SK-N-SH (cell line): ENCODE measurements around the gene SLC66A3. TPM values are rescaled to one million over a fixed set of nuclear protein-coding genes. Genes with fewer than 3 reads are reported as not detected.

Experiments
- CTCF ChIA-PET: fragments of 300-600, 350-600 bp; formaldehyde crosslinking; extraction: SDS; loops from one replicate; lab custom pipeline; 2021; lab: Yijun Ruan, JAX
- POLR2A ChIA-PET: fragments of 350-600 bp; sonication (Branson Sonifier 250); formaldehyde crosslinking; extraction: SDS; loops from one replicate; lab custom pipeline; 2020; ENCODE audit warnings: antibody characterized with exemption, inconsistent platforms; lab: Yijun Ruan, JAX
- DNase-seq: peaks from one replicate; pipeline ENCODE4 v3.0.0; 2012
- H2AFZ ChIP-seq: fragments of 200-600 bp; sonication (generic); 2 replicates; pipeline ENCODE4 v1.8.1; 2016; ENCODE audit warnings: antibody characterized with exemption, mild to moderate bottlenecking, low read depth
- H3F3A ChIP-seq: fragments of 200-600 bp; sonication (generic); replicated peaks from 2 replicates; pipeline ENCODE3; 2016; ENCODE audit warnings: antibody characterized with exemption, mild to moderate bottlenecking; ENCODE audit not compliant: insufficient read depth
- H3K27ac ChIP-seq, 2 experiments: fragments of 200-500 bp in 1 of 2; fragments of 200-600 bp in 1 of 2; sonication (Bioruptor generic) in 1 of 2; sonication (generic), shearing (Covaris generic) in 1 of 2; 2 replicates each; pipeline versions ENCODE4 v1.5.1 to v1.6.1; 2014 to 2016; ENCODE audit warnings: low read depth in 2 of 2, inconsistent platforms in 1 of 2, low read length in 1 of 2, mild to moderate bottlenecking in 1 of 2, mixed read lengths in 1 of 2
- H3K27me3 ChIP-seq: fragments of 200-600 bp; sonication (generic), shearing (Covaris generic); 2 replicates; pipeline ENCODE4 v1.6.1; 2016; ENCODE audit warnings: mixed run types; ENCODE audit not compliant: insufficient read depth
- H3K36me3 ChIP-seq, 2 experiments: fragments of 200-500 bp in 1 of 2; fragments of 200-600 bp in 1 of 2; sonication (Bioruptor generic) in 1 of 2; sonication (generic) in 1 of 2; replicated peaks in 1 of 2; 2 replicates each; pipeline versions ENCODE3 to v1.5.1; 2014 to 2016; ENCODE audit warnings: low read length in 1 of 2, mild to moderate bottlenecking in 1 of 2; ENCODE audit not compliant: insufficient read depth in 2 of 2, control insufficient read depth in 1 of 2
- H3K4me1 ChIP-seq, 2 experiments: fragments of 200-500 bp in 1 of 2; fragments of 200-600 bp in 1 of 2; sonication (Bioruptor generic) in 1 of 2; sonication (generic), shearing (Covaris generic) in 1 of 2; 2 replicates each; pipeline versions ENCODE4 v1.5.1 to v1.6.1; 2014 to 2016; ENCODE audit warnings: low read depth in 1 of 2, low read length in 1 of 2, mixed run types in 1 of 2; ENCODE audit not compliant: insufficient read depth in 2 of 2, control insufficient read depth in 1 of 2
- H3K4me2 ChIP-seq: fragments of 200-600 bp; sonication (generic), shearing (Covaris generic); 2 replicates; pipeline ENCODE4 v1.6.1; 2017; ENCODE audit warnings: mixed run types
- H3K4me3 ChIP-seq, 2 experiments: fragments of 200-500 bp in 1 of 2; fragments of 200-600 bp in 1 of 2; sonication (Bioruptor generic) in 1 of 2; sonication (generic), shearing (Covaris generic) in 1 of 2; 2 replicates each; pipeline versions ENCODE4 v1.5.1 to v1.8.1; 2014 to 2016; ENCODE audit warnings: low read depth in 2 of 2, inconsistent platforms in 1 of 2, low read length in 1 of 2, mild to moderate bottlenecking in 1 of 2, mixed read lengths in 1 of 2, moderate library complexity in 1 of 2
- H3K79me2 ChIP-seq: fragments of 200-600 bp; sonication (generic); 2 replicates; pipeline ENCODE4 v1.8.1; 2017; ENCODE audit warnings: mild to moderate bottlenecking; ENCODE audit not compliant: insufficient read depth
- H3K9ac ChIP-seq: fragments of 200-600 bp; sonication (generic); 2 replicates; pipeline ENCODE4 v1.6.1; 2017; ENCODE audit warnings: mixed run types
- H3K9me2 ChIP-seq: fragments of 200-600 bp; sonication (generic); 2 replicates; pipeline ENCODE4 v1.6.1; 2017; ENCODE audit warnings: mixed run types
- H3K9me3 ChIP-seq: fragments of 200-600 bp; sonication (generic); 2 replicates; pipeline ENCODE4 v1.6.1; 2017; ENCODE audit warnings: mixed run types, mild to moderate bottlenecking, moderate library complexity
- H4K20me1 ChIP-seq: fragments of 200-600 bp; sonication (generic); 2 replicates; pipeline ENCODE4 v1.6.1; 2017; ENCODE audit warnings: mild to moderate bottlenecking, mixed run types; ENCODE audit not compliant: insufficient read depth
- CHD2 ChIP-seq: fragments of 150-350 bp; IDR thresholded peaks from 2 replicates; pipeline ENCODE4 v1.6.1; 2018; ENCODE audit warnings: low read length; ENCODE audit not compliant: partially characterized antibody
- EP300 ChIP-seq, 2 experiments: IDR thresholded peaks; 2 replicates each; pipeline versions ENCODE4 v1.4.0 to v1.6.1; 2012; ENCODE audit warnings: borderline replicate concordance in 1 of 2, low read depth in 1 of 2, low read length in 1 of 2
- FOXJ3 ChIP-seq: sonication (generic); formaldehyde crosslinking; IDR thresholded peaks from 2 replicates; pipeline ENCODE4 v1.5.1; 2020; ENCODE audit warnings: mild to moderate bottlenecking, missing genetic modification reagents
- GABPA ChIP-seq: IDR thresholded peaks from 2 replicates; pipeline ENCODE4 v1.4.0; 2012; ENCODE audit warnings: low read depth, mild to moderate bottlenecking
- MXI1 ChIP-seq: IDR thresholded peaks from 2 replicates; pipeline ENCODE4 v1.6.1; 2012; ENCODE audit warnings: mild to moderate bottlenecking, low read depth, low read length, improper control_type of control experiment
- NFIC ChIP-seq: IDR thresholded peaks from 2 replicates; pipeline ENCODE4 v1.4.0; 2012; ENCODE audit warnings: borderline replicate concordance
- NRF1 ChIP-seq: IDR thresholded peaks from 2 replicates; pipeline ENCODE4 v1.6.1; 2012; ENCODE audit warnings: low read depth, mild to moderate bottlenecking, low read length
- POLR2AphosphoS5 ChIP-seq: IDR thresholded peaks from 2 replicates; pipeline ENCODE4 v1.6.1; 2012; ENCODE audit warnings: low read depth, low read length
- RAD21 ChIP-seq: IDR thresholded peaks from 2 replicates; pipeline ENCODE4 v1.6.1; 2012; ENCODE audit warnings: mild to moderate bottlenecking, low read length
- RXRA ChIP-seq: IDR thresholded peaks from 2 replicates; pipeline ENCODE4 v1.4.0; 2012; ENCODE audit warnings: low read depth, mild to moderate bottlenecking, borderline replicate concordance
- SIN3A ChIP-seq: IDR thresholded peaks from 2 replicates; pipeline ENCODE4 v1.6.1; 2012; ENCODE audit warnings: low read depth, mild to moderate bottlenecking, low read length, moderate library complexity, borderline replicate concordance
- SMC3 ChIP-seq: IDR thresholded peaks from 2 replicates; pipeline ENCODE4 v1.6.1; 2012; ENCODE audit warnings: low read depth, low read length, improper control_type of control experiment
- TAF1 ChIP-seq: IDR thresholded peaks from 2 replicates; pipeline ENCODE4 v1.6.1; 2012; ENCODE audit warnings: low read depth, mild to moderate bottlenecking, low read length, moderate library complexity, borderline replicate concordance
- TCF12 ChIP-seq: IDR thresholded peaks from 2 replicates; pipeline ENCODE4 v1.4.0; 2012
- WGBS: methylation state at CpG from one replicate; pipeline ENCODE4 v1.1.6; 2017; ENCODE audit warnings: low lambda C conversion rate; 5-methylcytosine and 5-hydroxymethylcytosine counted together
- polyA plus RNA-seq, 3 experiments: library from polyadenylated mRNA; depleted of rRNA; stranded (reverse); fragments of >200 nt; gene quantifications; 2 replicates each; pipeline ENCODE4 v1.2.3, GENCODE V29; 2012
- TF ChIP-seq, protein P1 (sequence below): IDR thresholded peaks from 2 replicates; pipeline ENCODE4 v1.4.0; 2012; ENCODE audit warnings: low read depth, borderline replicate concordance
- TF ChIP-seq, protein P2 (sequence below): fragments of 200-600 bp; sonication (generic); IDR thresholded peaks from 2 replicates; pipeline ENCODE4 v1.6.1; 2017; ENCODE audit warnings: antibody characterized with exemption, mild to moderate bottlenecking, moderate library complexity
- TF ChIP-seq, protein P3 (sequence below): fragments of 150-350 bp; IDR thresholded peaks from 2 replicates; pipeline ENCODE4 v1.6.1; 2017; ENCODE audit warnings: antibody characterized with exemption, low read length, low read depth, borderline replicate concordance
- TF ChIP-seq, protein P4 (sequence below): IDR thresholded peaks from 2 replicates; pipeline ENCODE4 v1.6.1; 2012; ENCODE audit warnings: mild to moderate bottlenecking, low read depth, low read length, moderate library complexity

The SLC66A3 gene
- polyA plus RNA-seq, 1 of the 3 experiments (the other 2 are of a cell fraction), result 49.0 TPM

DNA sequence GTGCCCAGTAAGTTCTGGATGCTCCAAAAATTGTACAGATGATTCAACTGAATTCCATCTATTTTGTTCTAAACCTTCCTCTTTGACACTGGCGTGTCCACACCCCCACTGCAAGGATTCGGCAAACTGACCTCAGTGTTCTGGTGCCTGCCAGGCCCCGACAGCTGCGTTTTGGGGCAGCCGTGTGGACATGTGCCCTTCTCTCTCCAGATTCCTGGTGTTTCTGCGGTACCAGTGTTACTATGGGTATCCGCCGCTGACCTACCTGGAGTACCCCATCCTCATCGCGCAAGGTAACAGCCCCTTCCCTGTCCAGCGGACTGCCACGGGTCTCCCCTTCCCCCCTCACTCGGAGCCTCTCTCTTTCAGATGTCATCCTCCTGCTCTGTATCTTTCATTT is 5.0 kb downstream of the SLC66A3 start:
- CTCF ChIA-PET, result interaction anchor here (2.3 to 5.6 kb wide), 2 partner anchors 28 to 74 kb away, joined by 11 to 41 read pairs; a partner anchor contains a TSS

DNA sequence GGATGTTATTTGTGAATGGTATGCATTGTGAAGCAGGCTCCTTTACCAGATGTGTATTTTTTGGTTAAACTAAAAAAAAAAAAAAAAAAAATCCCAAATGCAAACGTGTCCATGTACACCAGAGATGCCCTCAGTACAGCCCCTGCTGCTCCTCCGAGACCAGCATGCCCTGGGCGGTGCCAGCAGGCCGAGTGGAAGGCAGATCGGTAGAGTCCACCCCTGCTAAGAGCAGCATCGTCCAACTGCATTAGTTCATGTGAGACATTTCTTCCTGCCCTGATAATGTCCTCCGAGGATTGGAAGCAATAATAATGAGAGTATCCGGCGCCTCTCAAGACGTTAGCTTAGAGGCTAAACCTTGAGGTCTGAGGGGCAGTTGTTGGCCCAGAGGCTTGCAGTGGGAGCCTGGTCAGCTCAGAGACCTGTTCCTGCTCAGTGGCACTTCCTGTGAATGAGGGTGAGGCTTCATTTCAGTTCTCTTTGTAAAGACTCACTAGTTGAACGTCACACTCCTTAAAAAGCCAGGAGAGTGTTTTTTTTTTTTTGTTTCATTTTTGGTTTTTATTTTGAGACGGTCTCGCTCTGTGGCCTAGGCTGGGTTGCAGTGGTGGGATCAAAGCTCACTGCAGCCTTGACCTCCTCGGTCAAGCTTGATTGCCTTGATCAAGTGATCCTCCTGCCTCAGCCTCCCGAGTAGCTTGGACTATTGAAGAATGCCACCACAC is 5.6 kb downstream of the SLC66A3 start:
- Histone ChIP-seq H2AFZ (no peak overlapping the region), H4K20me1 (no peaks in the 10 kb centered on the region), H3F3A (no peaks in the 10 kb centered on the region), H3K9me2 (no peaks in the 10 kb centered on the region), H3K9me3 (no peaks in the 10 kb centered on the region), H3K9ac (no peak overlapping the region), H3K4me3 (no peak overlapping the region), H3K4me1 (peaks cover 0 to 26% of the 10 kb centered on the region in 2 experiments; a peak in 1 of 4 replicates)
- POLR2A ChIA-PET, result no interaction called here
- 88% methylated on average over 15 of the region's 15 CpGs for WGBS
- TF ChIP-seq, protein P1, sequence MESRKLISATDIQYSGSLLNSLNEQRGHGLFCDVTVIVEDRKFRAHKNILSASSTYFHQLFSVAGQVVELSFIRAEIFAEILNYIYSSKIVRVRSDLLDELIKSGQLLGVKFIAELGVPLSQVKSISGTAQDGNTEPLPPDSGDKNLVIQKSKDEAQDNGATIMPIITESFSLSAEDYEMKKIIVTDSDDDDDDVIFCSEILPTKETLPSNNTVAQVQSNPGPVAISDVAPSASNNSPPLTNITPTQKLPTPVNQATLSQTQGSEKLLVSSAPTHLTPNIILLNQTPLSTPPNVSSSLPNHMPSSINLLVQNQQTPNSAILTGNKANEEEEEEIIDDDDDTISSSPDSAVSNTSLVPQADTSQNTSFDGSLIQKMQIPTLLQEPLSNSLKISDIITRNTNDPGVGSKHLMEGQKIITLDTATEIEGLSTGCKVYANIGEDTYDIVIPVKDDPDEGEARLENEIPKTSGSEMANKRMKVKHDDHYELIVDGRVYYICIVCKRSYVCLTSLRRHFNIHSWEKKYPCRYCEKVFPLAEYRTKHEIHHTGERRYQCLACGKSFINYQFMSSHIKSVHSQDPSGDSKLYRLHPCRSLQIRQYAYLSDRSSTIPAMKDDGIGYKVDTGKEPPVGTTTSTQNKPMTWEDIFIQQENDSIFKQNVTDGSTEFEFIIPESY, result no peak
- TF ChIP-seq TCF12 (no peak), TAF1 (no peak), GABPA (no peak), RAD21 (no peak), EP300 (IDR thresholded peaks at IDR 0.05; ENCODE audit: borderline replicate concordance in 1 of 2, low read depth in 1 of 2, low read length in 1 of 2) (no peak), RXRA (no peak), MXI1 (no peak), SIN3A (no peak), SMC3 (no peak), NRF1 (no peak), POLR2AphosphoS5 (no peak), NFIC (no peak)
- TF ChIP-seq, protein P2, sequence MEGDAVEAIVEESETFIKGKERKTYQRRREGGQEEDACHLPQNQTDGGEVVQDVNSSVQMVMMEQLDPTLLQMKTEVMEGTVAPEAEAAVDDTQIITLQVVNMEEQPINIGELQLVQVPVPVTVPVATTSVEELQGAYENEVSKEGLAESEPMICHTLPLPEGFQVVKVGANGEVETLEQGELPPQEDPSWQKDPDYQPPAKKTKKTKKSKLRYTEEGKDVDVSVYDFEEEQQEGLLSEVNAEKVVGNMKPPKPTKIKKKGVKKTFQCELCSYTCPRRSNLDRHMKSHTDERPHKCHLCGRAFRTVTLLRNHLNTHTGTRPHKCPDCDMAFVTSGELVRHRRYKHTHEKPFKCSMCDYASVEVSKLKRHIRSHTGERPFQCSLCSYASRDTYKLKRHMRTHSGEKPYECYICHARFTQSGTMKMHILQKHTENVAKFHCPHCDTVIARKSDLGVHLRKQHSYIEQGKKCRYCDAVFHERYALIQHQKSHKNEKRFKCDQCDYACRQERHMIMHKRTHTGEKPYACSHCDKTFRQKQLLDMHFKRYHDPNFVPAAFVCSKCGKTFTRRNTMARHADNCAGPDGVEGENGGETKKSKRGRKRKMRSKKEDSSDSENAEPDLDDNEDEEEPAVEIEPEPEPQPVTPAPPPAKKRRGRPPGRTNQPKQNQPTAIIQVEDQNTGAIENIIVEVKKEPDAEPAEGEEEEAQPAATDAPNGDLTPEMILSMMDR, result no peak
- TF ChIP-seq, protein P3, sequence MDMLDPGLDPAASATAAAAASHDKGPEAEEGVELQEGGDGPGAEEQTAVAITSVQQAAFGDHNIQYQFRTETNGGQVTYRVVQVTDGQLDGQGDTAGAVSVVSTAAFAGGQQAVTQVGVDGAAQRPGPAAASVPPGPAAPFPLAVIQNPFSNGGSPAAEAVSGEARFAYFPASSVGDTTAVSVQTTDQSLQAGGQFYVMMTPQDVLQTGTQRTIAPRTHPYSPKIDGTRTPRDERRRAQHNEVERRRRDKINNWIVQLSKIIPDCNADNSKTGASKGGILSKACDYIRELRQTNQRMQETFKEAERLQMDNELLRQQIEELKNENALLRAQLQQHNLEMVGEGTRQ, result no peak
- TF ChIP-seq, protein P4, sequence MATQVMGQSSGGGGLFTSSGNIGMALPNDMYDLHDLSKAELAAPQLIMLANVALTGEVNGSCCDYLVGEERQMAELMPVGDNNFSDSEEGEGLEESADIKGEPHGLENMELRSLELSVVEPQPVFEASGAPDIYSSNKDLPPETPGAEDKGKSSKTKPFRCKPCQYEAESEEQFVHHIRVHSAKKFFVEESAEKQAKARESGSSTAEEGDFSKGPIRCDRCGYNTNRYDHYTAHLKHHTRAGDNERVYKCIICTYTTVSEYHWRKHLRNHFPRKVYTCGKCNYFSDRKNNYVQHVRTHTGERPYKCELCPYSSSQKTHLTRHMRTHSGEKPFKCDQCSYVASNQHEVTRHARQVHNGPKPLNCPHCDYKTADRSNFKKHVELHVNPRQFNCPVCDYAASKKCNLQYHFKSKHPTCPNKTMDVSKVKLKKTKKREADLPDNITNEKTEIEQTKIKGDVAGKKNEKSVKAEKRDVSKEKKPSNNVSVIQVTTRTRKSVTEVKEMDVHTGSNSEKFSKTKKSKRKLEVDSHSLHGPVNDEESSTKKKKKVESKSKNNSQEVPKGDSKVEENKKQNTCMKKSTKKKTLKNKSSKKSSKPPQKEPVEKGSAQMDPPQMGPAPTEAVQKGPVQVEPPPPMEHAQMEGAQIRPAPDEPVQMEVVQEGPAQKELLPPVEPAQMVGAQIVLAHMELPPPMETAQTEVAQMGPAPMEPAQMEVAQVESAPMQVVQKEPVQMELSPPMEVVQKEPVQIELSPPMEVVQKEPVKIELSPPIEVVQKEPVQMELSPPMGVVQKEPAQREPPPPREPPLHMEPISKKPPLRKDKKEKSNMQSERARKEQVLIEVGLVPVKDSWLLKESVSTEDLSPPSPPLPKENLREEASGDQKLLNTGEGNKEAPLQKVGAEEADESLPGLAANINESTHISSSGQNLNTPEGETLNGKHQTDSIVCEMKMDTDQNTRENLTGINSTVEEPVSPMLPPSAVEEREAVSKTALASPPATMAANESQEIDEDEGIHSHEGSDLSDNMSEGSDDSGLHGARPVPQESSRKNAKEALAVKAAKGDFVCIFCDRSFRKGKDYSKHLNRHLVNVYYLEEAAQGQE, result no peak
- TF ChIP-seq, all 33 proteins: peak for 0
- Histone ChIP-seq H3K27me3 (no peaks in the 10 kb centered on the region), H3K4me2 (no peak overlapping the region), H3K27ac (no peak overlapping the region), H3K36me3 (peaks cover 3 to 4% of the 10 kb centered on the region in 2 experiments), H3K79me2 (peaks cover 12% of the 10 kb centered on the region; the same call in 1 of the 2 replicates)
- CTCF ChIA-PET, result interaction anchor here (0.9 to 3.0 kb wide), 5 partner anchors 28 to 347 kb away, joined by 3 to 26 read pairs (median 5); a partner anchor contains a TSS
- no peak for DNase-seq

More for the DNA sequence above, 5.0 kb downstream of the SLC66A3 start:
- no peaks in the 10 kb centered on the region for H3F3A ChIP-seq
- peaks cover 3 to 4% of the 10 kb centered on the region in 2 experiments for H3K36me3 ChIP-seq
- DNase-seq, result no peak
- WGBS, result 88% methylated on average over 13 of the region's 13 CpGs
- no peaks in the 10 kb centered on the region for H3K9me2 ChIP-seq
- POLR2A ChIA-PET, result no interaction called here
- H3K27me3 ChIP-seq, result no peaks in the 10 kb centered on the region
- H4K20me1 ChIP-seq, result no peaks in the 10 kb centered on the region
- no peak overlapping the region for H3K9ac ChIP-seq
- peaks cover 14% of the 10 kb centered on the region; the same call in 1 of the 2 replicates for H3K79me2 ChIP-seq
- no peak overlapping the region for H3K27ac ChIP-seq
- no peak overlapping the region for H3K4me2 ChIP-seq
- peaks cover 0 to 29% of the 10 kb centered on the region in 2 experiments; a peak in 1 of 4 replicates for H3K4me1 ChIP-seq
- no peaks in the 10 kb centered on the region for H3K9me3 ChIP-seq
- no peak for TF ChIP-seq FOXJ3 (CRISPR knock-in tag)
- no peak for TF ChIP-seq SMC3
- no peak for TF ChIP-seq TCF12
- no peak for TF ChIP-seq CHD2
- TF ChIP-seq, all 33 proteins: peak for 0
- H3K4me3 ChIP-seq, result no peak overlapping the region
- H2AFZ ChIP-seq, result no peak overlapping the region
